ENCODE results near the gene PPL.

PPL gene

GRCh38 chr16:4947722-4948503, 11.0 kb upstream of the PPL start:
- POLR2A ChIA-PET (ENCODE audit: low non-redundant PET) = no interaction called here

GRCh38 chr16:4946917-4947316, 10.0 kb upstream of the PPL start:
- no peak for DNase-seq (ENCODE audit: low spot score)
- POLR2A ChIA-PET (ENCODE audit: low non-redundant PET) = no interaction called here
- CTCF ChIA-PET = interaction anchor here (1.2 kb wide), 2 partner anchors 9 to 11 kb away, joined by 4 to 5 read pairs; no protein-coding TSS in a partner anchor
- peak overlapping the region; percentile 100 for H3K27ac ChIP-seq
- TF ChIP-seq, protein P1, sequence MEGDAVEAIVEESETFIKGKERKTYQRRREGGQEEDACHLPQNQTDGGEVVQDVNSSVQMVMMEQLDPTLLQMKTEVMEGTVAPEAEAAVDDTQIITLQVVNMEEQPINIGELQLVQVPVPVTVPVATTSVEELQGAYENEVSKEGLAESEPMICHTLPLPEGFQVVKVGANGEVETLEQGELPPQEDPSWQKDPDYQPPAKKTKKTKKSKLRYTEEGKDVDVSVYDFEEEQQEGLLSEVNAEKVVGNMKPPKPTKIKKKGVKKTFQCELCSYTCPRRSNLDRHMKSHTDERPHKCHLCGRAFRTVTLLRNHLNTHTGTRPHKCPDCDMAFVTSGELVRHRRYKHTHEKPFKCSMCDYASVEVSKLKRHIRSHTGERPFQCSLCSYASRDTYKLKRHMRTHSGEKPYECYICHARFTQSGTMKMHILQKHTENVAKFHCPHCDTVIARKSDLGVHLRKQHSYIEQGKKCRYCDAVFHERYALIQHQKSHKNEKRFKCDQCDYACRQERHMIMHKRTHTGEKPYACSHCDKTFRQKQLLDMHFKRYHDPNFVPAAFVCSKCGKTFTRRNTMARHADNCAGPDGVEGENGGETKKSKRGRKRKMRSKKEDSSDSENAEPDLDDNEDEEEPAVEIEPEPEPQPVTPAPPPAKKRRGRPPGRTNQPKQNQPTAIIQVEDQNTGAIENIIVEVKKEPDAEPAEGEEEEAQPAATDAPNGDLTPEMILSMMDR (conservative IDR thresholded peaks at IDR 0.05; ENCODE audit: low read depth) = no peak

More at GRCh38 chr16:4947722-4948503, 11.0 kb upstream of the PPL start:
- DNase-seq (ENCODE audit: low spot score) = no peak
- CTCF ChIA-PET = interaction anchor here (1.2 kb wide), 1 partner anchor 8 kb away, joined by 5 read pairs; no protein-coding TSS in a partner anchor
- TF ChIP-seq, protein P1 (conservative IDR thresholded peaks at IDR 0.05; ENCODE audit: low read depth) = no peak
- H3K27ac ChIP-seq = peak overlapping the region; percentile 42

DNA sequence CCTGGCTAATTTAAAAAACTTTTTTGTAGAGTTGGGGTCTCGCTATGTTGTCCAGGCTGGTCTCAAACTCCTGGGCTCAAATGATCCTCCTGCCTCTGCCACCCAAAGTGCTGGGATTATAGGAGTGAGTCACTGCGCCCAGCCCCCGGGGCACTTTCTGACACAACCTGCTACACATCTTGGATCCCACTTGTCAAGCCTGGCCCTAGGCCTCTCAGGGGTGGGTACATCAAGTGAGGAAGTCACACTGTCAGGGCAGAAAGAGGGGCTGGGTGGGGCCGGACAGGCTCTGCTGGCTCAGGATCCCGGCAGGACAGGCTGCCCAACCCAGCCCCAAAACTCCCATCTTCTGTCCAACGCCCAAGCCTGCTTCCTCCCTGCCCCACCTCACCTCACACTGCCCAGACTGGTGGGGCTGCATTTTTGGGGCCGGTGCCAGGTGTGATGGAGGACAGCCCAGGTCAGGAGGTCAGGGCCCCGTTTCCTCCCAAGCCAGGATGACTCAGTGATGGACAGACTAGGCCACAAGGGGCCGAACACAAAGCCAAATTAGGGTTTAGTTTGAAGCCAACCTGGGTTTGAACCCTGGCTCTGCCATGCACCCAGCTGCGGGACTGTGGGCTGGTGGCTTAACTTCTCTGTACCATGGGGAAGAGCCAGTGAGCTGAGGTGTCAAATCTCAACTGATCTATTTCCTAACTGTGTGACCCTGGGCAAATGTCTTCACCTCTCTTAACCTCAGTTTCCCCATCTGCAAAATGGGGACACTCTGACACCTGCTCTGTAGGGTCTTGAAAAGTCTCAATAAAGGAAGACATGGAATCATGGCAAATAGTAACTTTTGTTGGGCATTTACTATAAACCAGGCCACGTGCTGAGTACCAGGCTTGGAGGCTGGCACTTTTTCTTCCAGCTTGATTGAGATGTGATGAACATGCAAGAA, 8.9 kb upstream of the PPL start:
- TF ChIP-seq, protein P1 (conservative IDR thresholded peaks at IDR 0.05; ENCODE audit: low read depth) = no peak
- POLR2A ChIA-PET (ENCODE audit: low non-redundant PET) = interaction anchor here (1.5 kb wide), 1 partner anchor 10 kb away, joined by 4 read pairs; no protein-coding TSS in a partner anchor
- peak overlapping the region; percentile 100 for H3K27ac ChIP-seq
- CTCF ChIA-PET = interaction anchor here (0.7 to 1.2 kb wide), 3 partner anchors 9 to 10 kb away, joined by 3 to 4 read pairs (median 4); no protein-coding TSS in a partner anchor
- DNase-seq (ENCODE audit: low spot score) = peak; percentile 78

DNA sequence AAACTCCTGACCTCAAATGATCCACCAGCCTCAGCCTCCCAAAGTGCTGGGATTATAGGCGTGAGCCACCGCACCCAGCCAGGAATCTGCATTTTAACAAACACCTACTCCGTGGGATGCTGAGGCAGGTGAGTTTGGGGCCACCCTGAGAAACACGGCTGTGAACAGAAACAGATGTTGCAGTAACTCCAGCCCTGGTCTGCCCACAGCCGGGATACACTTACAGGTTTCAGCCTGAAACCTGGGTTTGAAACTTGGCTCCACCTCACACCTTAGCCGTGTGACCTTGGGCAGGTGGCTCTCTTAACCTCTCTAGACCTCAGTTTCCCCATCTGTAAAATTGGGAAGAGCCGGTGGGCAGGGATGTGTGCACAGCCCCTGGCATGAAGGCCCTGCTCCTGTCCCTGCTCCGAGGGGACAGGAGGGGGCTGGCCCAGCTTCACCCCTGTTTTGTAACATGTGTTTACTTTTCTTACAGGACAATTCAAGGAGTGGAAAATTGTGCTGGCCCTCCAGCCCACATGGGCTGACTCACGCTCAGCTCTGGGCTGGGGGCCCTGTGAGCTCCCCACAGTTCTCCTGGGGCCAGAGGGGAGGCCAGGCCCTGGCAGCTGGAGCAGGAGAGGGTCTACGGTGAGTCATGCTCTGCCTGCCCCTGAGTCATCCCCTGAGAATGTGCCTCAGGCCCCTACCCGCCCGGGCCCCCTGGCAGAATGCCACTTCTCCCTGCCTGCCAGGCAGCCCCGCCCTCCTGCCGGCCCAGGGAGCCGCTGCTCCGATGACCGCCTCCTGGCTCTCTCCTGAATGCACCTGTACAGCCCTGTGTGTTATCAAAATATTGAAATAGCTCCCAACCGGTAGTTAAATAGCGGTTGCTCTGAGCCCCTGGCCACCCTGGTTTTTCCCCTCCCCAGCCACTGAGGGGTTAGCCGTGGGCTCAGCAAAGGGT, 7.7 kb upstream of the PPL start:
- TF ChIP-seq, protein P1 (conservative IDR thresholded peaks at IDR 0.05; ENCODE audit: low read depth) = no peak
- DNase-seq (ENCODE audit: low spot score) = peak; percentile 96
- H3K27ac ChIP-seq = peak overlapping the region; percentile 100
- ChIA-PET CTCF (interaction anchor here (0.7 to 1.2 kb wide), 2 partner anchors 9 to 11 kb away, joined by 3 to 4 read pairs; no protein-coding TSS in a partner anchor), POLR2A (ENCODE audit: low non-redundant PET) (interaction anchor here (0.6 to 1.5 kb wide), 2 partner anchors 8 to 481 kb away, joined by 3 to 4 read pairs; no protein-coding TSS in a partner anchor)

GRCh38 chr16:4942481-4942880, 5.5 kb upstream of the PPL start:
- ChIA-PET CTCF (interaction anchor here (1.4 kb wide), 1 partner anchor 13 kb away, joined by 6 read pairs; no protein-coding TSS in a partner anchor), POLR2A (ENCODE audit: low non-redundant PET) (no interaction called here)
- TF ChIP-seq, protein P1 (conservative IDR thresholded peaks at IDR 0.05; ENCODE audit: low read depth) = no peak
- peak overlapping the region; percentile 100 for H3K27ac ChIP-seq
- no peak for DNase-seq (ENCODE audit: low spot score)
